ENCODE results near the gene ABCB1. TPM values are rescaled to one million over a fixed set of nuclear protein-coding genes. Genes with fewer than 3 reads are reported as not detected.
"Not testable (repeated sequence)": the region's sequence is repeated elsewhere in the genome, so short reads cannot be mapped to it uniquely, and the experiment has no call there.

Gene ABCB1
- total RNA-seq, 1 experiment from 2014 or later, result 3.0 TPM

GRCh38 chr7:87465534-87465880 lies 135.2 kb downstream of the ABCB1 start:
- not testable (repeated sequence) for H3K36me3 ChIP-seq; H3K27ac ChIP-seq; DNase-seq (ENCODE audit: low read depth in 1 of 2, low spot score in 2 of 2); H3K4me3 ChIP-seq; H3K4me1 ChIP-seq (replicated peaks); H3K9me3 ChIP-seq (replicated peaks); H3K27me3 ChIP-seq (replicated peaks)

DNA sequence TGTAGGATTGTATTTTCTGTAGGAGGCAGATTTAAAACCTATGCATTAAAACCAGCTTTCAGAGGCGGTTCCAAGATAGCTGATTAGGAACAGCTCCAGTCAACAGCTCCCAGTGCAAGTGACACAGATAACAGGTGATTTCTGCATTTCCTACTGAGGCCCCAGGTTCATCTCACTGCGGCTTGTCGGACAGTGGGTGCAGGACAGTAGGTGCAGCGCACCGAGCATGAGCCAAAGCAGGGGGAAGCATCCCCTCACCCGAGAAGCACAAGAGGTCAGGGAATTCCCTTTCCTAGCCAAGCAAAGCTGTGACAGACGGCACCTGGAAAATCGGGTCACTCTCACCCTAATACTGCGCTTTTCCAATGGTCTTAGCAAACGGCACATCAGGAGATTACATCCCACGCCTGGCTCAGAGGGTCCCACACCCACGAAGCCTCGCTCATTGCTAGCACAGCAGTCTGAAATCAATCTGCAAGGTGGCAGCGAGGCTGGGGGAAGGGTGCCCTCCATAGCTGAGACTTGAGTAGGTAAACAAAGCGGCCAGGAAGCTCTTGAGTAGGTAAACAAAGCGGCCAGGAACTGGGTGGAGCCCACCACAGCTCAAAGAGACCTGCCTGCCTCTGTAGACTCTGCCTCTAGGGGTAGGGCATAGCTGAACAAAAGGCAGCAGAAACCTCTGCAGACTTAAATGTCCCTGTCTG lies 135.7 kb downstream of the ABCB1 start:
- not testable (repeated sequence) for H3K4me3 ChIP-seq; H3K4me1 ChIP-seq (replicated peaks); H3K27ac ChIP-seq; H3K36me3 ChIP-seq; H3K9me3 ChIP-seq (replicated peaks); DNase-seq (ENCODE audit: low read depth in 1 of 2, low spot score in 2 of 2); H3K27me3 ChIP-seq (replicated peaks)

DNA sequence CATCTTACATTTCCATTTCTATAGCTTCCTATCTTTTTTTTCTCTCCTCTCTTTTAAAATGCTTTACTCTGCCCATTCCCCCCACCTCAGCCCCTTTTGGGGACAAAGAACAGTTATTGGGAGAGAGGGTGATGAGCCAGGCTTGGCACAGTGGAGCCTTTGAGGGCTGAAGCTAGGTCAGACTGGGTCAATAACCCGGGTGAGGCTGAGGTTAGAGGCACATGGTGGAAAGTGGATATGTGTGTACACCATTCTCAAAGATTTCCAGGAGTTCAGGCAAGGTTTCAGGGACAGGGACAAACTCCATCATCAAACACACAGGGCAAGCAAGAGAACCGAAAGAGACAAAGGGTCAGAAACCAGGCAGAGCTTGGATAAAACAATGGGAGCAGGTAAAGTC lies 136.7 kb downstream of the ABCB1 start:
- Histone ChIP-seq H3K4me3 (no peak overlapping the region), H3K27ac (no peak overlapping the region), H3K27me3 (replicated peaks) (no peaks in the 10 kb centered on the region), H3K9me3 (replicated peaks) (no peaks in the 10 kb centered on the region), H3K4me1 (replicated peaks) (peaks cover 8% of the 10 kb centered on the region; the same call in 1 of the 2 replicates), H3K36me3 (0 out of 2 replicates have a peak, but pooled peaks cover 7% of the 10 kb centered on the region)
- no peak for DNase-seq (ENCODE audit: low read depth in 1 of 2, low spot score in 2 of 2)

DNA sequence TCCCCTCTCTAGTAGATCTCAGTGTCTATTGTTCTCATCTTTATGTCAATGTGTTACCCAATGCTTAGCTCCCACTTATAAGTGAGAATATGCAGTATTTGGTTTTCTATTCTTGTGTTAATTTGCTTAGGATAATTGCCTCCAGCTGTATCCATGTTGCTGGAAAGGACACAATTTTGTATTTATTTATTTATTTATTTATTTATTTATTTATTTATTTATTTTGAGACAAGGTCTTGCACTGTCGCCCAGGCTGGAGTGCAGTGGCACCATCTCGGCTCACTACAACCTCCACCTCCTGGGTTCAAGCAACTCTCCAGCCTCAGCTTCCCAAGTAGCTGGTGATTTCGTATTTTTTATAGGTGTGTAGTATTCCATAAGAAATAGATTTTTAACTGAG lies 140.2 kb downstream of the ABCB1 start:
- H3K27ac ChIP-seq; H3K9me3 ChIP-seq (replicated peaks); DNase-seq (ENCODE audit: low read depth in 1 of 2, low spot score in 2 of 2); H3K36me3 ChIP-seq; H3K4me3 ChIP-seq; H3K27me3 ChIP-seq (replicated peaks): not testable (repeated sequence)
- peaks cover 26% of the 10 kb centered on the region for H3K4me1 ChIP-seq (replicated peaks)

- DNase-seq (ENCODE audit: low read depth in 1 of 2, low spot score in 2 of 2), result no peak
- no peaks in the 10 kb centered on the region for H3K27me3 ChIP-seq (replicated peaks)
- no peaks in the 10 kb centered on the region for H3K9me3 ChIP-seq (replicated peaks)
- H3K27ac ChIP-seq, result no peak overlapping the region
- H3K4me3 ChIP-seq, result no peak overlapping the region
- peaks cover 7% of the 10 kb centered on the region; the same call in 1 of the 2 replicates for H3K36me3 ChIP-seq
- peaks cover 21% of the 10 kb centered on the region for H3K4me1 ChIP-seq (replicated peaks)
Measured at GRCh38 chr7:87459941-87460340, 140.7 kb downstream of the ABCB1 start.

DNA sequence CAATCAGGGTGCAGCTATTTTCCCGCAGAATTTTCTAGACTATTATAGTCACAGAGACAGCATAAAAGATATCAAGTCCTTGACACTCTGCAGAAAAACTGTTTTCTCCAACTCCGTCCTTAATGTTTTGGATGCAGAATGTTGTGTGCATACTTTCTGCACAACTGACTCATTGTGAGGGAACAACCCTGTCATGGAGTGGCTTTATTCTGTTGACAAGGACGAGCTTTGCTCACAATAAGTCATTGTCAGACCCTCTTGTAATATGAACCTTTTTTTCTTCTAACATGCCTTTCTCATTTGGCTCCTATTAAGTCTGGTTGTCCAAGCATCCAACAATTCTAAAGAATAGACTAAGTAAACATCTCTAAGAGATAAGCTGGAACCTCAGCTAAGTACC lies 142.5 kb downstream of the ABCB1 start:
- Histone ChIP-seq H3K27ac (peak overlapping the region; percentile 13; the same call in 1 of the 2 replicates), H3K4me1 (replicated peaks) (peaks cover 20% of the 10 kb centered on the region), H3K9me3 (replicated peaks) (no peaks in the 10 kb centered on the region), H3K4me3 (no peak overlapping the region), H3K27me3 (replicated peaks) (no peaks in the 10 kb centered on the region), H3K36me3 (peaks cover 7% of the 10 kb centered on the region; the same call in 1 of the 2 replicates)
- DNase-seq (ENCODE audit: low read depth in 1 of 2, low spot score in 2 of 2), result peak in 1 of 2 experiments; percentile 73

DNA sequence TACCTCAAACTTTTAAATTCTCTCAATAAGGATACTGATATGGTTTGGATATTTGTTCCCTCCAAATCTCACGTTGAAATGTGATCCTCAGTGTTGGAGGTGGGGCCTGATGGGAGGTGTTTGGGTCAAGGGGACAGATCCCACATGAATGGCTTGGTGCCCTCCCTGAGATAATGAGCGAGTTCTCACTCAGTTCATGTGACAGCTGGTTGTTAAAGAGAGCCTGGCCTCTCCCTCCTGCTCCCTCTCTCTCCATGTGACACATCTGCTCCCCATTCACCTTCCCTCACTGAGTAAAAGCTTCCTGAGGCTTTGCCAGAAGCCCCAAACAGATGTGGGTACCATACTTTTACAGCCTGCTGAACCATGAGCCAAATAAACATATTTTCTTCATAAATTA lies 144.4 kb downstream of the ABCB1 start:
- Histone ChIP-seq H3K36me3 (peaks cover 9% of the 10 kb centered on the region; the same call in 1 of the 2 replicates), H3K4me3 (no peak overlapping the region), H3K4me1 (replicated peaks) (peaks cover 20% of the 10 kb centered on the region), H3K27me3 (replicated peaks) (no peaks in the 10 kb centered on the region), H3K27ac (no peak overlapping the region), H3K9me3 (replicated peaks) (no peaks in the 10 kb centered on the region)
- no peak for DNase-seq (ENCODE audit: low read depth in 1 of 2, low spot score in 2 of 2)

Other genes starting within 250 kb of the ABCB1 start
- 15.0 and 16.1 TPM in 2 replicates for gene ABCB4, start 125.2 kb downstream of the ABCB1 start, total RNA-seq (2014; rRNA removed; shearing (Covaris generic))
- 0.08 TPM in 1 of 2 replicates, not detected in the other for gene RUNDC3B, start 27.5 kb upstream of the ABCB1 start, total RNA-seq (2014; rRNA removed; shearing (Covaris generic))

Data from SJSA1 (cell line).